GM23248 (cell line): ENCODE measurements around the gene ATP8B3.

ENCODE experiments used
- EZH2 ChIP-seq: fragments of 200-600 bp; sonication (generic); IDR thresholded peaks from 2 replicates; pipeline ENCODE4 v1.6.1; 2018; ENCODE audit warnings: antibody characterized with exemption, mild to moderate bottlenecking; ENCODE audit not compliant: insufficient read depth, poor library complexity, severe bottlenecking
- EZH2phosphoT487 ChIP-seq: fragments of 200-600 bp; sonication (generic); IDR thresholded peaks from 2 replicates; pipeline ENCODE4 v1.6.1; 2018; ENCODE audit warnings: antibody characterized with exemption, moderate library complexity, mild to moderate bottlenecking, low read depth; ENCODE audit not compliant: insufficient read depth

- no peak for TF ChIP-seq EZH2
- TF ChIP-seq EZH2phosphoT487 = no peak
These were observed 4.9 kb downstream of the ATP8B3 start for GRCh38 chr19:1807030-1807694.
